ENCODE measurements around the gene CLCN5.

Gene CLCN5

DNA sequence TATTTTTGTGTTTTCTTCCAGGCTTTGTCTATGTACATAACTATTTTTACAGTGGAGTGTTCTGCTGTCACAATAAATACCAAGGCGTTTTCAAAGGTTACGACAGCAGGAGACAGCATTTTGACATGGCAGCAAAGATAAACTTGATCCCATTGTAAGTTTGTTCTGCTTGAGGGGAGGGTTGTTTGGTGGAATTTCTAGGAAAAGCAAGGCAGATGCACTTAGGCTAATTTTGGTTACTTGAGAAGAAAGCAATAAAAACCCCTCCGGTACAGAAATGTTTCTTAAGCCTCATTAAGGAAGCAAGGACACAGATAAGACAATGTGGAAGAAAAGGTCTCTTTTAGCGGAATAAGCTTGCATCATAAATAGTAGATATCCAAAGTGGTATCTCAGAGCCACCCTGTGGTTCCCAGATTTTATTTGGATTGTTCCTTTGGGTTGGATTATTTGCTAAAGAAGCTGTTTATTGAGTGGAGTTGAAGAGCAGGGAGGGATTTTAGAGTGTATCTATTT, 54.3 kb downstream of the CLCN5 start:
- no peak for TF ChIP-seq POLR2AphosphoS5 (IDR thresholded peaks at IDR 0.05; ENCODE audit: low read depth, low read length)
- no peak for TF ChIP-seq TAF1 (IDR thresholded peaks at IDR 0.05; ENCODE audit: borderline replicate concordance, insufficient read depth, low read length)
- no peak for TF ChIP-seq FOXP2 (optimal IDR thresholded peaks at IDR 0.05; ENCODE audit: borderline replicate concordance, extremely low read depth, extremely low read length, insufficient read depth)
- TF ChIP-seq SIN3A (IDR thresholded peaks at IDR 0.05; ENCODE audit: borderline replicate concordance, insufficient read depth, low read length): no peak
- no peak for TF ChIP-seq REST (IDR thresholded peaks at IDR 0.05; ENCODE audit: insufficient read depth in 1 of 2, low read depth in 2 of 2, low read length in 2 of 2)

DNA sequence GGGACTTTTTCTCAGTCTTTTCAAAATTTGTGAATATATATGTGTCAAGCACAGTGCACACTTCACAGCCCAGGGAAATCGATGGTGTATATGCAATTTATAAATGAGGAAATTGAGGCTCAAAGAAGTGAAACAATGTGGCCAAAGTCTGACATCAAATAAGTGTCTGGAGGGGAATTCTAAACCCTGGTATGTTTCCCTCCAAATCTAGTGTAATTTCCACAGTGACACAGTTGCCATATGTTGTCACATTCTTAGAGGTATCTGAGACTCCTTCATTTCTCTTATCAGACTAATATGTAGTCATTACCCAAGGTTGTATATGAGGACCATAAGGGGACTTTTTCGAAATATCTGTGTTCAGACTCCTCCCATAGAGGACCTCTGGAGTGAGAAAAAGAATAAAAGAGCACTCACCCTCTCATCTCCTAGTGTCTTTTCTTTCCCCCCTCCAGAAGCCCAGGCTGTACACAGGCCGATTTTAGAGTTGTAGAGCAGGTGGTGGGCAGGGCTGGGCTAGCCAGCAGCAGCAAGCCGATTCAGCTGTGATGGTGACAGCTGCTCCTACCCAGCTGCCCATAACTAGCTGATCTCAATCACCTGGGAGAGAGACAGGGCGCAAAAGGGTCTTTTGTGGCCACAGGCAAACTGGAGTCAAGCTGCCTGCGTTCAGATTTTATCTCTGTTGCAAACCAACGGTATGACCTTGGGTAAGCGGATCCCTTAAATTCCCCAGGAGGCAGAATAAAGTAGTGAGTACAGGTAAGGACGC, 55.1 kb downstream of the CLCN5 start:
- TF ChIP-seq FOXP2 (optimal IDR thresholded peaks at IDR 0.05; ENCODE audit: borderline replicate concordance, extremely low read depth, extremely low read length, insufficient read depth) (no peak), REST (IDR thresholded peaks at IDR 0.05; ENCODE audit: insufficient read depth in 1 of 2, low read depth in 2 of 2, low read length in 2 of 2) (no peak), POLR2AphosphoS5 (IDR thresholded peaks at IDR 0.05; ENCODE audit: low read depth, low read length) (no peak), TAF1 (IDR thresholded peaks at IDR 0.05; ENCODE audit: borderline replicate concordance, insufficient read depth, low read length) (no peak), SIN3A (IDR thresholded peaks at IDR 0.05; ENCODE audit: borderline replicate concordance, insufficient read depth, low read length) (no peak)

GRCh38 chrX:49978176-49978575, 55.8 kb downstream of the CLCN5 start:
- no peak for TF ChIP-seq FOXP2 (optimal IDR thresholded peaks at IDR 0.05; ENCODE audit: borderline replicate concordance, extremely low read depth, extremely low read length, insufficient read depth)
- no peak for TF ChIP-seq TAF1 (IDR thresholded peaks at IDR 0.05; ENCODE audit: borderline replicate concordance, insufficient read depth, low read length)
- no peak for TF ChIP-seq REST (IDR thresholded peaks at IDR 0.05; ENCODE audit: insufficient read depth in 1 of 2, low read depth in 2 of 2, low read length in 2 of 2)
- no peak for TF ChIP-seq POLR2AphosphoS5 (IDR thresholded peaks at IDR 0.05; ENCODE audit: low read depth, low read length)

DNA sequence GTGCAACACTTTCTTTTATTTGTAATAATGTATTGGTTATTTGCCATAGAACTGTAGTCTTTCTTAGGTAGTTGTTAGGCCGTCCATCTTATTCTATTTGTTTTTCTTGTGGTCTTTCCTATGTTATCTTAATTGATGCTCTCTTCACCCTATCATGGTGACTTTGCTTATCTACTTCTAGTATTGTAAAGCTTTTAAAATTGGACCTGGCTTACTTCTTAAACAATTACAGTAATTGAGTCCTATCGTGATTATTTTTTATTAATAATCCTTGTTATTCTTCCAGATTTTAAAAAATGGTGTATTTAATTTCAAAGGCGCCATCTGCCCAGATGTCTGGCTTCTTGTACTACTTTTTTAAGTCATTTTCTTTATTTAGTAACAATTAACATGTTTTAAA, 63.7 kb downstream of the CLCN5 start:
- no peak for TF ChIP-seq REST (IDR thresholded peaks at IDR 0.05; ENCODE audit: insufficient read depth in 1 of 2, low read depth in 2 of 2, low read length in 2 of 2)
- TF ChIP-seq FOXP2 (optimal IDR thresholded peaks at IDR 0.05; ENCODE audit: borderline replicate concordance, extremely low read depth, extremely low read length, insufficient read depth): no peak
- TF ChIP-seq POLR2AphosphoS5 (IDR thresholded peaks at IDR 0.05; ENCODE audit: low read depth, low read length): no peak
